OCI-LY1 (cell line): Measurements from ENCODE around the gene SLC6A19.

ENCODE experiments used
- H2AFZ ChIP-seq: fragments of 200-600 bp; sonication (generic), shearing (Covaris generic); 2 replicates; pipeline ENCODE4 v1.6.0; 2014; ENCODE audit warnings: antibody characterized with exemption, mild to moderate bottlenecking, low read length
- H3F3A ChIP-seq: fragments of 200-600 bp; sonication (generic), shearing (Covaris generic); 2 replicates; pipeline ENCODE4 v1.6.0; 2014; ENCODE audit warnings: mild to moderate bottlenecking, antibody characterized with exemption, low read length, moderate library complexity; ENCODE audit not compliant: insufficient read depth
- H3K27ac ChIP-seq: fragments of 200-600 bp; sonication (generic); 2 replicates; pipeline ENCODE4 v1.5.1; 2014; ENCODE audit warnings: low read length, mixed run types, mild to moderate bottlenecking, low read depth; ENCODE audit not compliant: poor library complexity, severe bottlenecking
- H3K27me3 ChIP-seq: fragments of 200-600 bp; sonication (generic); 2 replicates; pipeline ENCODE4 v1.6.0; 2014; ENCODE audit warnings: antibody characterized with exemption, mild to moderate bottlenecking, low read length, moderate library complexity; ENCODE audit not compliant: insufficient read depth
- H3K36me3 ChIP-seq: fragments of 200-600 bp; sonication (generic); 2 replicates; pipeline ENCODE4 v1.6.1; 2014; ENCODE audit warnings: mild to moderate bottlenecking, antibody characterized with exemption, low read length, moderate library complexity, mixed read lengths; ENCODE audit not compliant: insufficient read depth
- H3K4me1 ChIP-seq: fragments of 200-600 bp; sonication (generic); 2 replicates; pipeline ENCODE4 v1.5.1; 2014; ENCODE audit warnings: mild to moderate bottlenecking, low read length, moderate library complexity; ENCODE audit not compliant: insufficient read depth, severe bottlenecking
- H3K4me2 ChIP-seq: fragments of 200-600 bp; sonication (generic), shearing (Covaris generic); 2 replicates; pipeline ENCODE4 v1.6.1; 2014; ENCODE audit warnings: low read length
- H3K4me3 ChIP-seq: fragments of 200-600 bp; sonication (generic); 2 replicates; pipeline ENCODE4 v1.5.1; 2014; ENCODE audit warnings: low read length, low read depth, mild to moderate bottlenecking, mixed read lengths; ENCODE audit not compliant: poor library complexity, severe bottlenecking
- H3K79me2 ChIP-seq: fragments of 200-600 bp; shearing (Covaris generic); 2 replicates; pipeline ENCODE4 v1.6.1; 2016; ENCODE audit warnings: mixed run types, low read length, mixed read lengths; ENCODE audit not compliant: insufficient read depth
- H3K9ac ChIP-seq: fragments of 200-600 bp; sonication (generic), shearing (Covaris generic); 2 replicates; pipeline ENCODE4 v1.6.1; 2014; ENCODE audit warnings: mild to moderate bottlenecking, low read length, mixed read lengths
- H3K9me2 ChIP-seq: fragments of 200-600 bp; sonication (generic), shearing (Covaris generic); 2 replicates; pipeline ENCODE4 v1.6.1; 2014; ENCODE audit warnings: low read depth, mild to moderate bottlenecking, low read length, mixed read lengths
- H3K9me3 ChIP-seq: fragments of 200-600 bp; shearing (Covaris generic); 2 replicates; pipeline ENCODE4 v1.6.1; 2014; ENCODE audit warnings: low read length, mixed read lengths
- H4K20me1 ChIP-seq: fragments of 200-600 bp; sonication (generic), shearing (Covaris generic); 2 replicates; pipeline ENCODE4 v1.6.0; 2016; ENCODE audit warnings: mild to moderate bottlenecking, low read length; ENCODE audit not compliant: insufficient read depth
- CTCF ChIP-seq: fragments of 200-600 bp; sonication (generic), shearing (Covaris generic); IDR thresholded peaks from 2 replicates; pipeline ENCODE4 v1.5.1; 2017; ENCODE audit warnings: mild to moderate bottlenecking, antibody characterized with exemption, low read length, moderate library complexity, mixed read lengths
- EZH2 ChIP-seq: fragments of 200-600 bp; sonication (generic), shearing (Covaris generic); IDR thresholded peaks from 2 replicates; pipeline ENCODE4 v1.8.0; 2017; ENCODE audit warnings: borderline replicate concordance, mixed run types, mild to moderate bottlenecking, antibody characterized with exemption, low read length, moderate library complexity, mixed read lengths

The SLC6A19 gene

DNA sequence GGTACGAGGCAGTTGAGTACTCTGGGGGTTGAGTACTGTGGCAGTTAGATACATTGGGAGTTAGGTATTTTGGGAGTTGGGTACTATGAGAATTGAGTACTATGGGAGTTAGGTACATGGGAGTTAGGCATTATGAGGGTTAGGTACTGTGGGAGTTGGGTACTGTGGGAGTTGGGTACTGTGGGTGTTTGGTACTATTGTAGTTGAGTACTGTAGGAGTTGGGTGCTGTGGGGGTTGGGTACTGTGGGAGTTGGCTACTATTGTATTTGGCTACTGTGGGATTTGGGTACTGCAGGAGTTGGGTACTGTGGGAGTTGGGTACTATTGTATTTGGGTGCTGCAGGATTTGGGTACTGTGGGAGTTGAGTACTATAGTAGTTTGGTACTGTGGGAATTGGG, 4.8 kb upstream of the SLC6A19 start:
- Histone ChIP-seq H3K27me3 (peaks cover 8% of the 10 kb centered on the region; the same call in 1 of the 2 replicates), H3K4me3 (no peak overlapping the region), H3K36me3 (no peaks in the 10 kb centered on the region), H3K4me1 (no peaks in the 10 kb centered on the region), H3K27ac (no peak overlapping the region), H4K20me1 (no peaks in the 10 kb centered on the region), H3K9ac (no peak overlapping the region), H3K9me2 (no peaks in the 10 kb centered on the region), H2AFZ (no peak overlapping the region), H3K79me2 (no peaks in the 10 kb centered on the region), H3K4me2 (no peak overlapping the region), H3F3A (no peaks in the 10 kb centered on the region), H3K9me3 (no peaks in the 10 kb centered on the region)
- TF ChIP-seq CTCF = no peak
- no peak for TF ChIP-seq EZH2

DNA sequence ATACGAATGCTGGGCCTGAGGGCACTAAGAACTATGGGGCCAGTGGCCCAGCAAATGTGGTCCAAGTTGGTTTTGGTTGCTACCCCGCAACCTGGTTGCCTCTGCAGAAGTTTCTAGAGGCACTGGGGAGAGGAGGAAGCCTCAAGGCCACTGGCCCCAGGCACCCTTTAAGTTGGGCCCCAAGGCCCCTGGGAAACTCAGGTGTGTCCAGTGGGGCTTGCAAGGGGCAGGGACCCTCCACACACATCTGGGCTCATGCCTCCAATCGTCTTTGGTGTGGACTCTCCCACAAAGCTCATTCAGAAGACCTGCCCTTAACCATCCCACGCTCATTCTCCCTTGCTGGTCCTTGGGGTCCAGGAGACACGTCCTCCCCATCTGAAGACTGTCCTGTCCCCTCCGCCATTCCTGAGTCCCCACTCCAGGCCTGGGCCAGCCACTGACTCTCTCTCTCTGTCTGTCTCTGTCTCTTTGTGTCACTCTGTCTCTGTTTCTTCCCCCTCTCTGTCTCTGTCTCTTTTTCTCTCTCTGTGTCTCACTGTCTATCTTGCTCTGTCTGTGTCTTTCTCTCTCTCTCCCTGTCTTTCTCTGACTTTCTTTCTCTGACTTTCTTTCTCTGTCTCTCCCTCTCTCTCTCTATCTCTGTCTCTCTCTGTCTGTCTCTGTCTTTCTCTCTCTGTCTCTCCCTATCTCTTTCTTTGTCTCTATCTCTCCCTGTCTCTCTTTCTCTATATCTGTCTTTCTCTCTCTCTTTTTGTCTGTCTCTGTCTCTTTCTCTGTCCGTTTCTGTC, 3.3 kb upstream of the SLC6A19 start:
- H3K9me2 ChIP-seq = no peaks in the 10 kb centered on the region
- no peak overlapping the region for H2AFZ ChIP-seq
- H3K27ac ChIP-seq = no peak overlapping the region
- H3F3A ChIP-seq = no peaks in the 10 kb centered on the region
- no peaks in the 10 kb centered on the region for H3K9me3 ChIP-seq
- peaks cover 8% of the 10 kb centered on the region; the same call in 1 of the 2 replicates for H3K27me3 ChIP-seq
- H3K36me3 ChIP-seq = no peaks in the 10 kb centered on the region
- no peaks in the 10 kb centered on the region for H3K4me1 ChIP-seq
- TF ChIP-seq EZH2 (no peak), CTCF (no peak)
- no peaks in the 10 kb centered on the region for H3K79me2 ChIP-seq
- H3K9ac ChIP-seq = no peak overlapping the region
- H3K4me2 ChIP-seq = no peak overlapping the region
- H3K4me3 ChIP-seq = no peak overlapping the region
- no peaks in the 10 kb centered on the region for H4K20me1 ChIP-seq

GRCh38 chr5:1199340-1199648, 2.1 kb upstream of the SLC6A19 start:
- Histone ChIP-seq H3F3A (no peaks in the 10 kb centered on the region), H3K27me3 (peaks cover 8% of the 10 kb centered on the region; the same call in 1 of the 2 replicates), H4K20me1 (no peaks in the 10 kb centered on the region), H3K4me3 (no peak overlapping the region), H3K9ac (no peak overlapping the region), H3K36me3 (no peaks in the 10 kb centered on the region), H3K9me3 (no peaks in the 10 kb centered on the region), H3K9me2 (no peaks in the 10 kb centered on the region), H3K27ac (no peak overlapping the region), H3K79me2 (no peaks in the 10 kb centered on the region), H3K4me2 (no peak overlapping the region), H3K4me1 (no peaks in the 10 kb centered on the region), H2AFZ (no peak overlapping the region)
- TF ChIP-seq CTCF = no peak
- TF ChIP-seq EZH2 = no peak
